Anterior cingulate cortex (tissue), 58 donors: ENCODE measurements around the gene PRDM16.

Experiments used
- DNase-seq, 58 donors: peaks; one replicate each; lab custom pipeline; 2025; lab: John Stamatoyannopoulos, UW

Gene PRDM16

GRCh38 chr1:3211582-3212375 is 142.8 kb downstream of the PRDM16 start:
- DNase-seq: peak in 49 of 58 donors; percentile 12 to 87 (median 52)

DNA sequence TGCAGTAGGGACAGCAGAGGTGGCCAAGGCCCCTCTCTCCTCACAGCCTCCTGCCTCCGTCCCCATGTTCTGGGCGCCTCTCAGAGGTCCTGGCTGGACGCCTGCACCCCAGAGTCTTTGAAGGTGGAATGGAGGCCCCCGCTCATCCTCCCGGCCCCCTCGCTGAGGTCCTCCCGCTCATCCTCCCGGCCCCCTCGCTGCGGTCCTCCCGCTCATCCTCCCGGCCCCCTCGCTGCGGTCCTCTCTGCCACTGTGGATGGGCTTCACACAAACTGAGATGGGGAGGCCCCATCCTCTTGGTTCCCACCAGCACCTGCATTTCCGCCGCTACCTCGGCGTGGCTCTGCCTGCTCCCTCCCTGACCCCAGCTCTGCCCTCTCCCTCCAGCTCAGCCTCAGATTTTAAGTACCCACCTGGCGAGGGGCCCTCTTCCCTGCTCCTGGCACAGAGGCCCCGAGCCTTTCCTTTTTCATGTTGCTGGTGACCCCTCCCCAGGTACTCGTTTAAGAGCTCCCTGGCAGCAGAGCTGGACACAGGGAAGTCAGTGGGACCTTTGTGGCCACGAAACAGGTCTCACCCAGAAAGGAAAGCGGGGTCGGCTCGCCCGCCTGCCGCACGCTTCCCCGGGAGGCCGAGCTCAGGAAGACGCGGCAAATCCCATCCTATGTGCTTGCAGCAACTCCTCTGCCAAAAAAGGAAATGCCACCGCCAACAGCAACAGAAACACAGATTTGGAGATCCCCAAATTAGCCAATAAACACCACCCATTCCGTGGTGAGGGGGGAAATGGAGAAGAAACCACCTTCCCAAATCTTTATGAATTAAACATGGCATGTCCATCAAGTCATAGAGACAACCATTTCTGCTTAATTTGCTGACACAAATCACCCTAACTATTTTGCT is 143.7 kb downstream of the PRDM16 start:
- no peak for DNase-seq

- no peak for DNase-seq
Observed at GRCh38 chr1:3213730-3214129, 144.7 kb downstream of the PRDM16 start.

- peak in 21 of 58 donors; percentile 7 to 69 (median 31) for DNase-seq
Observed at GRCh38 chr1:3215198-3216014, 146.4 kb downstream of the PRDM16 start.

DNA sequence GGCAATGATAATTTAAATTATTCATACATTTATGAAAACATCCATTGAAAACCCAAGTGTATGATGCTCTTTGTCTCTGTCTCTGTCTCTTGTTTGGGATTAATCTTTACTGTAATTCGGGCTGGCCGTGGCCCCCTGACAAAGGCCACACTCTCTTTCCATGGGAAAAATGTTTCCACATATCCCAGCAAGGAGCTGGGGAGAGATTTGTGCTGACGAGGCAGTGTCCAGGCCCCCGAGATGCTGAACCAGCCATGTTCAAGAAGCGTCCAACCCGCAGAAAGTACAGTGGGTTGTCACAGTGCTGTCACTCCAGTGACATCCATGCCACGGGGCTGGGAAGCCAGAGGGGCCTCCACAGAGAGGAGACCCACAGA is 147.0 kb downstream of the PRDM16 start:
- DNase-seq: no peak

DNA sequence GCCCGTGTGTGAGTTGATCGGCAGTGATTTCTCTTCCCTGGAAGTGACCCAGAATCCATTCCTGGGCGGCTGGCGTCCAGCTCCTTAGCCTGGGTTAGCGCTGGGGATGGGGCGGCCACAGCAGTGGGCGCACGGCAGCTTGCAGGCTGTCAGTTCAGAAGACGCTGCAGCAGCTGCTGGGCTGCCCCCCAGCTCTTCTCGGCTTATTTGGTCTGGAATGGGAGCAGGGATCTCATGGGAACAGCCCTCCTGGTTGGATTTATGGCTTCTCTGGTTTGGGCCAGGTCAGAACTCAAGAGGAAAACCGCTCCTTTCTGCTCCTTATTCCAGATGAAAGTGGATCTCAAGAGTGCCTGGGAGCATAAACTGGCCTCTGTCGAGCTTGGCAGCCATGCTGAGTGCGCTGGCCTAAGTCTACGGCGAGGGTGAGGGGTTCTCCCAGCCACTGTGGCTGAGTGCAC is 148.2 kb downstream of the PRDM16 start:
- DNase-seq: no peak

DNA sequence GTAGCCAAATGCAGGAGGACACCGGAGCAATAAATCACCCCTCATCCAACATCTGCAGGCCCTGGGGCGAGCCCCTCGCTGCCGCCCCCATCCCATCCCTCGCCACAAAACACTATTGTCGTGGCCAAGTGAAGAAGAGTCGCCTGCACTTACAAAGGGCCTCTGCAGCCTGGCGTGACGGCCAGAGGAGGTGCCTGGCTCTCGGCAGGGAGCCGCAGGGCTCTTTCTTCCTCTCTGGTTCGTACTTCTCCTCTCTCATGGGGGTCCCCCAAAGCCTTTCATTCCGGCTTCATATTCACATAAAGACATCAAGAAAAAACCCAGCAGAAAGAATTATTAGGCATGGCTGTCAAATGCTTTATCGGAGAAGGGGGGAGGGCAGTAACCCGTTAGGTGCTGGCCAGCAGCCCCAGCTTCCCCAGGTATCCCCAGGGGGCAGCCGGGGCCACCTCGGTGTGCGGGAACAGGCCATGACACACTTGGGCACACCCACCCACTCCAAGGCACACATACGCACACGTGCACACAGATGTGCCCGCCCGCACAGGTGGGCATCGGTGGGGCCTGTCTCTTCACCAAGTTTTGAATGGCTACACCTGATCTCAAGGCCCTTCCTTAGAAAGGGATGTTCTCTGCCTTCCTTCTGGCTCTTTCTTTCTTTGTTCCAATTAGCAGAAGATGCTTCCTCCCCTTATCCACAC is 149.1 kb downstream of the PRDM16 start:
- DNase-seq: no peak

- DNase-seq: peak in 56 of 58 donors; percentile 27 to 97 (median 86)
Observed at GRCh38 chr1:3219005-3219790, 150.2 kb downstream of the PRDM16 start.

DNA sequence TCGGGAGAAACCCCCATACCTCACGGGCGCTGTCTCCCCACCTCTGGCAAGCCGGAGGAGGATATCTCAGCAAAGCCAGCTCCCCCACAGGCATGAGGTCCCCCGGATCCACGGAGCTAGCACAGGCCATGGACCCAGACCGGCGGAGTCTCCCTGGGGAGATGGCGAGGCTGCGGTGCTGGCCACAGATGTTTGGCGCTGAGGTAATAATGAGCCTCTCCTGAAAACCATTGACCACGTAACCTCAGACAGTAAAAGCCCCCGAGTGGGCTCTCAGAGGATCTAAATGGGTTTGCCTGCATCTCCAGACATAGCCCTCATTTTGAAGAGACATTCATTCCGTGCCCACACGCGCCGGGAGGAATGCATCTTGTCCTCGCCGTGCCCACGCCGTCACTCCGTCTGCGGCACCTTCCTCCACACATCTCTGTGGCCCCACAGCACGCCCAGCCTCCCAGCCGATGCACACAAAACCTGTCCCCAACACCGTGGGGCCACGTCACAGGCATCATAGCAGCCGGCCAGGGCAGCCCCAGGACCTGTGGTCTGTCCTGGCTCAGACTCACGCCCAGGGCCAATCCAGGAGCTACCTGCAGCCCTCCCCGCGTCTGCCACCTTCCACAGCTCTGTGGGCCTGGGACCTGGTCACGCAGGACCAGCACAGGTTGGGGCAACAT is 150.9 kb downstream of the PRDM16 start:
- DNase-seq: no peak

- DNase-seq: peak in 39 of 58 donors; percentile 15 to 80 (median 40)
Observed at GRCh38 chr1:3221112-3222041, 152.4 kb downstream of the PRDM16 start.

DNA sequence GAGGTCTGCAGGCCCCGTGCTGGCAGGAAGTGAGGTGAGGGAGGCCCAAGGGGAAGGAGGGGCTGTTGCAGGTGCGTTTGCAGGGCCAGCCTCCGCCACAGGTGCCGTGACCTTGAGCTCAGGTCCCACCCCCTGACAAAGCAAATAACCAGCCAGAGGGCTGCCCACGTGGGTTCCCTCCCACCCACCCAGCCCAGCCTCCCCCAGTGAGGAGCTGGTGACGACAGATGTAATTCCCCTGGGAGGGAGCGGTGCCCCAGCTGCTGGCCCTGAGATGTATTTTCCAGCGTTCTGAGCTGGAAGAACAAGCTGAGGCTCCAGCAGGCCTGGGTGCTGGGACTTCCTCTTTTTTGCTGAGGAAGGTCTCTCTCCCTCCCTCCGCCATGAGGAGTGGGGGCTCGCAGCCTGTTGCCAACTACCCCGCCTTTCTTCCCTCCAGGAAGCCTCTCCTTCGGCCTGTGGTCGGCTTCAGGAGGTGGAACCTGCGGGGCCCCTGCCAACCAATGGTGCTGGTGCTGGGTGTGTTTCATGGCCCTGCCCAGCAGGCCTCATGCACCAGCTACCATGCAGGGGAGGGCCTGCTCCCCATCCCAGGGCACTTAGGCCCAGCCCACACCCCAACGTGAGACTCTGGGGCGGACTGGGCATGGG is 153.2 kb downstream of the PRDM16 start:
- peak in 1 of 58 donors; percentile 28 for DNase-seq

- DNase-seq: no peak
Observed at GRCh38 chr1:3225661-3226060, 156.7 kb downstream of the PRDM16 start.

DNA sequence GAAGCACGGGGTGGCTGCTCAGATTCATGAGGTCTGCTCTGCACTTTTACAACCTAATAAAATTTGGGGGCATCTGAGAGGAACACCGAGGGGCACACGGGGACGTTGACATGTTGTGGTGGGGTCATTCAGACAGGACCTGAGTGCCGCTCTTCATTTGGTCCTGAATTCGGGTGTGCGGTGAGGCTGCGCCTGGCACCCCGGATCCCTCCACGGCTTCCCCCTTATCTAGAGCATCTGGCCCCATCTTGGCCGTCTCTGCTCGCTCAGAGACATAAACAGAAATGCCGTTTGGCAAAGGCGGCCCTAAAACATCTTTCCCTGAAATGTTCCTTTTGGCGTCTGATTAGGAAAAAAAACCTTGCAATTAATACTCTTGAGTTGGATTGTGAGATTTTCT is 157.2 kb downstream of the PRDM16 start:
- DNase-seq: no peak

- DNase-seq: no peak
Observed at GRCh38 chr1:3226701-3227350, 157.8 kb downstream of the PRDM16 start.

DNA sequence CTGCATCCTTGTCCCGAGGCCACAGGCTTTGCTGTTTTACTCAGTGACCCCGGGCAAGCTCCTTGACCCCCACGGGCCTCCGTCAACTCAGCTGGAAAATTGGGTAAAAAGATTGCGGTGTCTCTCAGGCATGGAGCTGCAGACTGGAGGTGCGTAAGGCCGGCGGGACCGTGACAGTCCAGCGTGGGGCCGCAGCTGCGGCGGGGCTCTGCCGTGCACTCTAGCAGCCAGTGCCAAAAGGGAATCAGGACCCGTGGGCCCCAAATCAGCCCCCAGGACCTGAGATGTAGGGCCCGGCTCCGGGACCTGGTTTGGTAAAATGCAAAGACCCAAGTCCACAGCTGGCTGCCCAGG is 158.3 kb downstream of the PRDM16 start:
- no peak for DNase-seq

DNA sequence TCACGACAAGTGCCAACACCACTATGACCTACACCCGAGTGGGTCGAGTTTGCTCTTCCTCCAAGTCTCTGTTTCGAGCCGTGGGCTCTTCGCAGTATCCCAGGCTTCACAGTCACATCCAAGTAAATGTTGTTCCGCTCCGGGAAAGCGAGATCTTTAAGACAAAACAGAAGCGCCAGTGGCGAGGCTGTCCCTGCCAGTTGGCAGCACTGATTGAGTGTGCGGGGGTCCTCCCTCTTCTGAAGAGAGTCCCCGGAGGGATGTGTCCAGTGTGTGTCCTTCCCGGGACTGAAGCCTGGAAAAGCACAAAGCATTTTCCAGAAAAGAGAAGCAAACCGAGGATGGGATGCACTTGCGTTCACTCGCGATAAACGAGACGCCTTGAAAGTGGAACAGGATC is 158.9 kb downstream of the PRDM16 start:
- DNase-seq: no peak
